Medulla oblongata (tissue), 1 donor: ENCODE results near the gene PXK.
"Not testable (repeated sequence)": the region's sequence is repeated elsewhere in the genome, so short reads cannot be mapped to it uniquely, and the experiment has no call there.

Experiments used
- DNase-seq: peaks from one replicate; pipeline ENCODE4 v3.0.0-alpha.2; 2015; ENCODE audit errors: extremely low spot score

The PXK gene

GRCh38 chr3:58418227-58418626 is 85.5 kb downstream of the PXK start:
- DNase-seq: no peak

- no peak for DNase-seq
These were observed 87.3 kb downstream of the PXK start for GRCh38 chr3:58419780-58420507.

DNA sequence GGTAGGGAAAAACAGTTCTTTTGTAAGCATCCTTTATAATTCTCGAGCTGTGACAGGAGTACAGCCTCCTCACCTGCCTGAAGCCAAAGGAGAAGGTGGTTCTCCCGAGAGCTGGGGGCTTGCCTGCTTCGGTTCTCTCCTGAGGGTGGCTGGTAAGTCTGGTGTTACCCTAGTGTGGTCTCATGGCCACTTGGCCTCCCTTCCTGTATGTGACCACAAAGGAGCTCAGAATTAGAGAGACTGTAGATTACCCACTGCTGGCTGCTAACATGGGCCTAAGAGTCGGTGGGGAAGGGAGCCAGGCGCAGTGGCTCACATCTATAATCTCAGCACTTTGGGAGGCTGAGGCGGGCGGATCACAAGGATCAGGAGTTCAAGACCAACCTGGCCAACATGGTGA is 88.3 kb downstream of the PXK start:
- no peak for DNase-seq

- no peak for DNase-seq
These were observed 90.1 kb downstream of the PXK start for GRCh38 chr3:58422756-58423325.

GRCh38 chr3:58424613-58425012 is 91.9 kb downstream of the PXK start:
- no peak for DNase-seq

- no peak for DNase-seq
These were observed 93.1 kb downstream of the PXK start for GRCh38 chr3:58425782-58426181.

DNA sequence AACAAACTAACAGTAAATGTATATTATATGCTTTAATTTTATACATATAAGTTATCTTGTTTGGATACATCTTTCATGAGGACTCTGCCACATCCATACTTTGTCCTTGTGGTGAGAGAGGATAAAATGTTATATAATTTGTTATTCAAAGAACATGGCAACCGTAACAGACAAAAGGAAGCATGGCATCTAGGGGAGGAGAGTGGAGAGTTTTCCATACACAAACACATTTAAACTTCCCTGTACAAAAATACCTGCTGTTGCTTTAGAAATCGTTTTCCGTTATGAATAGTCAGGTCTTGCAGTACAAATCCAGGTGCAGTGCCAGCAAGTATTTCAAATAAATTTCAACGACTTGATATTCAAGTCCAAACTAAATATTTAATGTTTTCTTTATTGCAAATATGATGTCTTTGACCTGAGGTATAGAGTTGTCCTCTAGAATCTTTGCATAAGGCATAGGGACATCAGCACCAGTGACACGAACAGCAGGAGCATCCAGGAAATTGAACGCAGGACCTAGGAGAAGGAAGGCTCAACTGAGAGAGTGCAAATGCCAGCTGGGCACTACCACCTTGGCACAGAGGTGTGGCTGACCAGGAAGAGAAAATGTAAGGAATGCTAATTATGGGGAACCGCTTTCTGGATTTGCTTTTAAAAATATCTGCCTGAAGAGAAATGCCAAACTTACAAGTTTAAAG is 95.1 kb downstream of the PXK start:
- no peak for DNase-seq

DNA sequence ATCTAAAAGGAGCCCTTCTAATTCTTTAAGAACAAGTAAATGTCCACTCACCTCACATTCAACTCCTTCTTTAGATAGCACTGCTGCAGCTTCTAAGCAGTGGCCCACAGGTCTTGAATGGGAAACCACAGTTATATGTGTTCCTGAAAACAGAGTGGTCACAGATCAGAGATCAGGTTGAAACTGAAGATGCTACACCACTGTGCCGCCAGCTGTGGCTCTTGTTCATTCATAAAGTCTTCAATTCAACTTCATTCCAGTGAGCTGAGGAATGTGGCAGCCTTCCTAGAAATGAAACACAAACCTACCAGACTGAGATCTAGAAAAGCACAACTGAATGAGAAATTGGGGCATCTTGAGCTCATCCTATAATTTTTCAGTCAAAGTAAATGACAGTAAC is 97.0 kb downstream of the PXK start:
- DNase-seq: no peak

- no peak for DNase-seq
These were observed 100.2 kb downstream of the PXK start for GRCh38 chr3:58432905-58433304.

- DNase-seq: peak; percentile 94
These were observed 100.9 kb downstream of the PXK start, which contains the start of gene PDHB for GRCh38 chr3:58433400-58434167. Gene PDHB (minus strand): TSS chr3:58433832. CDS start chr3:58433809, 23 bp downstream.

GRCh38 chr3:58434168-58434504 is 101.4 kb downstream of the PXK start:
- DNase-seq: no peak

GRCh38 chr3:58434511-58434910 is 101.8 kb downstream of the PXK start:
- DNase-seq: no peak

- no peak for DNase-seq
These were observed 102.3 kb downstream of the PXK start for GRCh38 chr3:58434990-58435389.

DNA sequence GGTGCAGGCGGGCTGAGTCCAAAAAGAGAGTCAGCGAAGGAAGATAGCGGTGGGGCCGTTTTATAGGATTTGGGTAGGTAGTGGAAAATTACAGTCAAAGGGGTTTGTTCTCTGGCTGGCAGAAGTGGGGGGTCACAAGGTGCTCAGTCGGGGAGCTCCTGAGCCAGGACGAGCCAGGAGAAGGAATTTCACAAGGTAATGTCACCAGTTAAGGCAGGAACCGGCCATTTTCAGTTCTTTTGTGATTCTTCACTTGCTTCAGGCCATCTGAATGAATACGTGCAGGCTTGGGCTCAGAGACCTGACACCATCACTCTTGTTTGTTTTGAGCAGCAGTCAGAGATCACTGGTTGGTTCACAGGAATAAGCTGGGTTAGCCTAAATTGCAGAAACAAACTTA is 104.6 kb downstream of the PXK start:
- not testable (repeated sequence) for DNase-seq

DNA sequence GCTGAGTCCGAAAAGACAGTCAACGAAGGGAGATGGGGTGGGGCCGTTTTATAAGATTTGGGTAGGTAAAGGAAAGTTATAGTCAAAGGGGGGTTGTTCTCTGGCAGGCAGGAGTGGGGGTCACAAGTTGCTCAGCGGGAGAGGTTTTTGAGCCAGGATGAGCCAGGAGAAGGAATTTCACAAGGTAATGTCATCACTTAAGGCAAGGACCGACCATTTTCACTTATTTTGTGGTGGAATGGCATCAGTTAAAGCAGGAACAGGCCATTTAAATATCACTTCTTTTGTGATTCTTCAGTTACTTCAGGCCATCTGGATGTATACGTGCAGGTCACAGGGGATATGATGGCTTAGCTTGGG is 108.3 kb downstream of the PXK start:
- not testable (repeated sequence) for DNase-seq

DNA sequence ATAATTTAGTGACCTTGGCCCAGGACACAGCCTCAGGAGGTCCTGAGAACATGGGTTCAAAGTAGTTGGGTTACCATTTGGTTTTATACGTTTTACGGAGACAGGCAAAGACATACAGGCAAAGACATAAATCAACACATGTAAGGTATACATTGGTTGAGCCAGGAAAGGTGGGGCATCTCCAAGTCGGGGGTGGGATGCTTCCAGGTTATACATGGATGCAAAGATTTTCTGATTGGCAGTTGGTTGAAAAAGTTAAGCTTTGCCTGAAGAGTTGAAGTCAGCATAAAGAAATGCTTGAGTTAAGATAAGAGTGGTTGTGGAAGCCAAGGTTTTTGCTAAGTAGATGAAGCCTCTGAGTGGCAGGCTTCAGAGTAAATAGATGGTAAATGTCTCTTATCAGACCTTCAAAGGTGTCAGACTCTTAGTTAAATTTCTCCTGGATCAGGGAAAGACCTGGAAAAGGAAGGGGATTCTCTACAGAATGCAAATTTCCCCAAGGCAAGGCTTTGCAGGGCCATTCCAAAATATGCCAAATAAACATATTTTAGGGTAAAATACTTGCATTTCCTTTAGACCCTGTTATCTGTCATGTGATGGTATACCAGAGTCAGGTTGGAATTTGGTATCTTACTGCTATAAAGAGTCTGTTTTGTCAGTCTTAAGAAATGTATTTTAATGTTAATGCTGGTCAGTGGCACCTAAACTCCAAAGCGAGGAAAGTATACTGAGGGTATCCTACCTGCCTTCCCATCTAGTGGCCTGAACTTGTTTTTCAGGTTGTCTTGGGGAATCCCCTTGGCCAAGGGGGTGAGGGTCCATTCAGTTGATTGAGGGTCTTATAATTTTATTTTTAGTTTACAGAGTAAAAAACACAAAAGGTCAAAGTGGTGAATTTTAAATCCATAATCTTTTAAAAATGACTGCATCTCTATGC is 109.1 kb downstream of the PXK start:
- no peak for DNase-seq

DNA sequence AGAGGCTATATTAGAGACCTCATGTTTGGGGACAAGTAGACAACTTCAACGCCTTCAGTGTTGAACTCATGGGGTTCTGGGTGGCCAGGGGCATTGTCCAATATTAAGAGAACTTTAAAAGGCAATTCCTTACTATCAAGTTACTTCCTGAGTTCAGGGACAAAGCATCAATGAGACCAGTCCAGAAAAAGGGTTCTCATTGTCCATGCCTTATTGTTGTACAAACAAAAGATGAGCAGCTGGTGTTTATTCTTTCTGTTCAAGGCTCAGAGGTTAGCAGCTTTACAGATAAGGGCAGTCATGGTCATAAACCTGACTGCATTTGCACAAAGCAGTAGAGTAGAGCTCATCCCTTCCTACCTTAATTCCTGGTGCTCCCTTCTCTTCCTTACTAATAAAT is 119.5 kb downstream of the PXK start:
- no peak for DNase-seq

- DNase-seq: no peak
These were observed 126.5 kb downstream of the PXK start for GRCh38 chr3:58459160-58459559.

DNA sequence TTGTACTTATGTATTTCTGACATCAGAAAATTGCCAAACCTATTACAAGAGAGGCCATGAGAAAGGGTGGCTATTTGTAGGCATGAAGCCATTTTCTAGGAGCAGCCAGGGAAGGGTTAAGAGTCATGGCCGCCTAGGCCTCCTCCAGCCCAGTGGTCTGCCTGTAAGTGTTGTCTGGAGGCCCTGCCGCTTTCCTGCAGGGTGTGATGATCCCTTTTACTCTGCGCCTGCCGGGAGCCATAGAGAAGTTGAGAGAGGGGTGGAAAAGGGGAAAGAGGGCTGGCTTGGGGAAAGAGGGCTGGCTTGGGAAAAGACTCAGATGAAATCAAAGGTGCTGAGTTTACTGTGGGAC is 130.1 kb downstream of the PXK start:
- DNase-seq: no peak

DNA sequence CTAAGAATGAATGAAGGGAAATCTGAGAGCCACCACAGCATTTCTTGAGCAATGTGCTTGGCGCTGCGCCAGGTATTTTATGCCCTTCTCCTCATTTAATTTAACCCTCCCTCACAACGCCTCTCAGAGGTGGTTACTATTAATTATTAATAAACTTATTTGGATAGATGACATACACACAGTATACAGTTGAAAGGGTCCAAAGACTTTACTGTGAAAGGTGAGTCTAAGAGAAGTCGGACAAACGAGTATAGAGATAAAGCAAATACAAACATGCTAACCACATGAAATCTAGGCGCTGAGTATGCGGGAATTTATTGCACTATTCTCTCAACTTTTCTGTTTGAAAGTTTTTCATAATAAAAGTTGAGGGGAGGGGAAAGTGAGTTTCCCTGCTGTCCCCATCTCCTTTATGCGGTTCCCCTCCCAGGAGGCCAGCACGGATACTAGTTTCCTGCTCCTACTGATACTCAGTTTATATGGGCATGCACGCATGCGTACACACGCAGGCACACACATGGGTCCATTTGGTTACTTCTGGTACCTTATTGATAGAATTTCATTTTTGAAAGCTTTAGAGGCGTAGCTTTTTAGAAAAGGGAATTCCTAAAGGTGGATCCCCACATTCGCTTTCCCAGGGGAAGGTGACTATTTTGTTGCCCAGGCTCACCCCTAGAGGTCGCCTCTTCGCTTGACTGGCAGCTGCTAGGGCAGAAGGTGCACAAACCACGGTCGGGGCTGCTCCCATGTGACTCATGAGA is 130.7 kb downstream of the PXK start:
- peak; percentile 82 for DNase-seq

DNA sequence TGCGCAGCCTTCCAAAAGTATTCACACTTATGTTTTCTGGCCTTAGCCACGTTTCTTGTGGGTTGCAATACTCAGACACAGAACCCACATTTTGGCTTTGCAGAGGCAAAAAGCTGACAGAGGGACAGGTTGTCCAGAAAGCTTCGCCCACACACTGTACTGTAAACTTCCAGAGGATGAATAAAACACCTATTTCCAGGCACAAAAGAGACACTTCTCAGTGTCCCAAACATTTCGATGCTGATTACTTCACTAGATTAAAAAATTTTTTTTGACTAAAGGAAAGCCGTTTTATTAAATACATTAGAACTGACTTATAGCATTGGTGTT is 131.2 kb downstream of the PXK start:
- no peak for DNase-seq
